ENCODE data around the gene CXCL11. TPM values are rescaled to one million over a fixed set of nuclear protein-coding genes. Genes with fewer than 3 reads are reported as not detected.

Gene CXCL11
- not detected for total RNA-seq
- long read RNA-seq, result 0 reads

GRCh38 chr4:76035799-76036380 lies at the start of gene CXCL11:
CXCL11 (minus strand) TSS chr4:76036070; CDS start chr4:76035987, 83 bp downstream.
- no peaks in the 10 kb centered on the region for H3K9me3 ChIP-seq
- no peak for ATAC-seq
- no peak within 1 kb of the TSS for H3K27ac ChIP-seq
- no peaks in the 10 kb centered on the region for H3K36me3 ChIP-seq
- H3K27me3 ChIP-seq, result no peaks in the 10 kb centered on the region
- H3K4me3 ChIP-seq, result no peak within 1 kb of the TSS
- no peak for DNase-seq
- intact Hi-C loops (cut with DNase I), result no loop called here
- no peak for TF ChIP-seq CTCF (IDR thresholded peaks at IDR 0.05)
- no peaks in the 10 kb centered on the region for H3K4me1 ChIP-seq

- Histone ChIP-seq H3K27ac (no peak overlapping the region), H3K4me1 (no peaks in the 10 kb centered on the region), H3K9me3 (no peaks in the 10 kb centered on the region), H3K36me3 (no peaks in the 10 kb centered on the region), H3K27me3 (no peaks in the 10 kb centered on the region), H3K4me3 (no peak overlapping the region)
- intact Hi-C loops (cut with DNase I), result no loop called here
- ATAC-seq, result no peak
- TF ChIP-seq CTCF (IDR thresholded peaks at IDR 0.05), result no peak
- DNase-seq, result no peak
Observed at GRCh38 chr4:76084542-76084941, 48.7 kb upstream of the CXCL11 start.

GRCh38 chr4:76083386-76083988 lies 47.6 kb upstream of the CXCL11 start:
- no peak for ATAC-seq
- intact Hi-C loops (cut with DNase I), result no loop called here
- DNase-seq, result no peak

GRCh38 chr4:76078033-76078613 lies 42.3 kb upstream of the CXCL11 start:
- no peaks in the 10 kb centered on the region for H3K27me3 ChIP-seq
- intact Hi-C loops (cut with DNase I), result no loop called here
- H3K4me3 ChIP-seq, result no peak overlapping the region
- no peak for DNase-seq
- TF ChIP-seq CTCF (IDR thresholded peaks at IDR 0.05), result no peak
- no peaks in the 10 kb centered on the region for H3K9me3 ChIP-seq
- no peak for ATAC-seq
- H3K27ac ChIP-seq, result no peak overlapping the region
- no peaks in the 10 kb centered on the region for H3K4me1 ChIP-seq
- no peaks in the 10 kb centered on the region for H3K36me3 ChIP-seq

More at GRCh38 chr4:76083386-76083988, 47.6 kb upstream of the CXCL11 start:
- no peak overlapping the region for H3K4me3 ChIP-seq
- no peaks in the 10 kb centered on the region for H3K27me3 ChIP-seq
- no peak for TF ChIP-seq CTCF (IDR thresholded peaks at IDR 0.05)
- H3K36me3 ChIP-seq, result no peaks in the 10 kb centered on the region
- no peak overlapping the region for H3K27ac ChIP-seq
- no peaks in the 10 kb centered on the region for H3K9me3 ChIP-seq
- no peaks in the 10 kb centered on the region for H3K4me1 ChIP-seq

- no peaks in the 10 kb centered on the region for H3K27me3 ChIP-seq
- H3K9me3 ChIP-seq, result no peaks in the 10 kb centered on the region
- ATAC-seq, result no peak
- H3K4me1 ChIP-seq, result no peaks in the 10 kb centered on the region
- no peak overlapping the region for H3K27ac ChIP-seq
- H3K4me3 ChIP-seq, result no peak overlapping the region
- no peak for DNase-seq
- H3K36me3 ChIP-seq, result no peaks in the 10 kb centered on the region
- TF ChIP-seq CTCF (IDR thresholded peaks at IDR 0.05), result no peak
- intact Hi-C loops (cut with DNase I), result loop anchor here (5.0 kb wide), 1 partner anchor 78 kb away; no protein-coding TSS in a partner anchor
Observed at GRCh38 chr4:76074993-76075600, 39.2 kb upstream of the CXCL11 start.
